NB4 (cell line): Measurements from ENCODE around the gene MAPK8IP1.

Experiments
- CTCF ChIP-seq: IDR thresholded peaks from one replicate; pipeline ENCODE4 v1.5.1; 2012; ENCODE audit warnings: low read depth, low read length
- POLR2A ChIP-seq: IDR thresholded peaks from 2 replicates; pipeline ENCODE4 v1.6.1; 2011; ENCODE audit warnings: mild to moderate bottlenecking; ENCODE audit not compliant: insufficient read length; ENCODE audit errors: extremely low read depth

- no peak for TF ChIP-seq CTCF
- no peak for TF ChIP-seq POLR2A
Measured at GRCh38 chr11:45852018-45852711, 33.3 kb upstream of the MAPK8IP1 start.
